ENCODE measurements around the gene ST8SIA1. TPM values are rescaled to one million over a fixed set of nuclear protein-coding genes. Genes with fewer than 3 reads are reported as not detected.

The ST8SIA1 gene
- total and polyA plus RNA-seq, 2 of the 4 experiments (the other 2 are of a cell fraction): not detected

GRCh38 chr12:22307811-22308210, 26.7 kb downstream of the ST8SIA1 start:
- no CpG with 5 or more reads among the region's 2 CpGs for WGBS, 2 experiments (ENCODE audit: extremely low coverage in 2 of 2, insufficient read length in 1 of 2)
- no peak overlapping the region for H2BK15ac ChIP-seq (ENCODE audit: low read depth, low read length)
- no peaks in the 10 kb centered on the region for H3K79me1 ChIP-seq (ENCODE audit: low read depth in 1 of 2, low read length in 2 of 2)
- H2BK5ac ChIP-seq (ENCODE audit: low read depth, low read length, poor library complexity, severe bottlenecking): no peak overlapping the region
- no peak overlapping the region for H3K14ac ChIP-seq (replicated peaks; ENCODE audit: low read depth, low read length)
- no peak overlapping the region for H3K23ac ChIP-seq (ENCODE audit: low read depth, low read length)
- no peaks in the 10 kb centered on the region for H4K20me1 ChIP-seq (ENCODE audit: insufficient read depth, low read length)
- intact Hi-C loops (cut with micrococcal nuclease) (no loop called here), dilution Hi-C loops (cut with HindIII; ENCODE audit: low sequenced_read_pairs, unreplicated experiment) (no loop called here), in situ Hi-C loops (cut with MboI; ENCODE audit: low sequenced_read_pairs) (no loop called here)
- H3K9me1 ChIP-seq (ENCODE audit: insufficient read depth, low read length): no peaks in the 10 kb centered on the region
- H3K27ac ChIP-seq (ENCODE audit: insufficient read depth, low read length): no peak overlapping the region
- H4K91ac ChIP-seq (ENCODE audit: insufficient read depth, low read depth, low read length): no peak overlapping the region
- no peaks in the 10 kb centered on the region for H3K9me3 ChIP-seq (ENCODE audit: control insufficient read depth, insufficient read depth, low read length)
- no peak overlapping the region for H3K9ac ChIP-seq (ENCODE audit: low read depth, low read length)
- TF ChIP-seq SMC3 (IDR thresholded peaks at IDR 0.05; ENCODE audit: low read depth, low read length): no peak
- H4K8ac ChIP-seq (ENCODE audit: low read depth in 2 of 2, low read length in 2 of 2): no peak overlapping the region
- DNase-seq (no peak), ATAC-seq (ENCODE audit: low read depth) (no peak)
- BruUV-seq (replicated peaks): no TSS peak
- no peak overlapping the region for H3K4me2 ChIP-seq (ENCODE audit: low read depth, low read length)
- no peak overlapping the region for H2AK5ac ChIP-seq (ENCODE audit: low read depth, low read length)
- no peak overlapping the region for H3K18ac ChIP-seq (ENCODE audit: low read depth, low read length)
- no peak overlapping the region for H3K4ac ChIP-seq (ENCODE audit: low read depth, low read length)
- no peak overlapping the region for H2BK120ac ChIP-seq (ENCODE audit: low read depth, low read length)
- H2AFZ ChIP-seq (replicated peaks; ENCODE audit: low read length, poor library complexity): no peak overlapping the region
- H2AK9ac ChIP-seq (replicated peaks; ENCODE audit: low read depth, low read length, poor library complexity): no peak overlapping the region
- H4K5ac ChIP-seq (ENCODE audit: low read depth, low read length): no peak overlapping the region
- H3K4me1 ChIP-seq (ENCODE audit: control insufficient read depth, insufficient read depth, low read length): no peaks in the 10 kb centered on the region; the same call in 1 of the 2 replicates
- H3K56ac ChIP-seq (ENCODE audit: extremely low read depth, insufficient read depth, low read length): no peak overlapping the region
- POLR2A ChIA-PET (ENCODE audit: unreplicated experiment): no interaction called here
- CTCF ChIA-PET: no interaction called here
- peaks cover 9% of the 10 kb centered on the region; the same call in 1 of the 2 replicates for H3K27me3 ChIP-seq (ENCODE audit: control insufficient read depth, insufficient read depth, low read length)
- no peaks in the 10 kb centered on the region for H3K36me3 ChIP-seq (ENCODE audit: control insufficient read depth, insufficient read depth, low read length)
- no peak overlapping the region for H3K4me3 ChIP-seq (ENCODE audit: insufficient read depth, low read depth, low read length)
- H2BK20ac ChIP-seq (ENCODE audit: low read depth, low read length): no peak overlapping the region
